Keratinocyte (primary cell): Measurements from ENCODE around the gene TBX3. TPM values are rescaled to one million over a fixed set of nuclear protein-coding genes. Genes with fewer than 3 reads are reported as not detected.
A peak's percentile ranks its signal among the peaks of the same experiment; 100 is the strongest.

Experiments used
- DNase-seq: peaks from one replicate; pipeline ENCODE4 v3.0.0-alpha.2; 2011; ENCODE audit warnings: low read depth, missing footprints, low spot score
- FAIRE-seq: peaks from 2 replicates; lab custom pipeline; 2011; peaks lifted over from hg19 to GRCh38; lab: Jason Lieb, UNC
- H2AFZ ChIP-seq: 2 replicates; pipeline ENCODE4 v1.6.0; 2012; ENCODE audit warnings: low read length, control low read depth, inconsistent platforms; ENCODE audit not compliant: control insufficient read depth
- H3K27ac ChIP-seq: 2 replicates; pipeline ENCODE4 v1.5.1; 2011; ENCODE audit warnings: low read length; ENCODE audit not compliant: control insufficient read depth, insufficient read depth
- H3K27me3 ChIP-seq: 3 replicates; pipeline ENCODE4 v1.6.0; 2011; ENCODE audit warnings: low read length; ENCODE audit not compliant: control insufficient read depth, insufficient read depth; ENCODE audit errors: extremely low read depth
- H3K36me3 ChIP-seq, 2 experiments: 2 replicates in 1 of 2; 3 replicates in 1 of 2; pipeline ENCODE4 v1.5.1; 2011; ENCODE audit warnings: low read length in 2 of 2, mild to moderate bottlenecking in 1 of 2; ENCODE audit not compliant: control insufficient read depth in 2 of 2, insufficient read depth in 2 of 2; ENCODE audit errors: extremely low read depth in 1 of 2
- H3K4me1 ChIP-seq: 3 replicates; pipeline ENCODE4 v1.5.1; 2011; ENCODE audit warnings: low read length; ENCODE audit not compliant: control insufficient read depth, insufficient read depth; ENCODE audit errors: extremely low read depth
- H3K4me2 ChIP-seq: 3 replicates; pipeline ENCODE4 v1.6.0; 2011; ENCODE audit warnings: low read depth, low read length; ENCODE audit not compliant: control insufficient read depth, insufficient read depth; ENCODE audit errors: extremely low read depth
- H3K4me3 ChIP-seq, 3 experiments: fragments of 200-600 bp in 1 of 3; sonication (generic) in 1 of 3; 2 replicates in 2 of 3; 3 replicates in 1 of 3; pipeline ENCODE4 v1.5.1; 2011 to 2016; ENCODE audit warnings: low read length in 3 of 3, mild to moderate bottlenecking in 3 of 3, control low read depth in 2 of 3, inconsistent platforms in 1 of 3, low read depth in 1 of 3, mixed read lengths in 1 of 3, mixed run types in 1 of 3, moderate library complexity in 1 of 3; ENCODE audit not compliant: control insufficient read depth in 2 of 3, insufficient read depth in 2 of 3; ENCODE audit errors: extremely low read depth in 1 of 3
- H3K79me2 ChIP-seq: 2 replicates; pipeline ENCODE4 v1.6.0; 2012; ENCODE audit warnings: low read length; ENCODE audit not compliant: control insufficient read depth, insufficient read depth
- H3K9ac ChIP-seq: 3 replicates; pipeline ENCODE4 v1.6.0; 2011; ENCODE audit warnings: low read length; ENCODE audit not compliant: control insufficient read depth, insufficient read depth; ENCODE audit errors: extremely low read depth
- H3K9me1 ChIP-seq: 3 replicates; pipeline ENCODE4 v1.6.0; 2011; ENCODE audit warnings: low read length; ENCODE audit not compliant: control insufficient read depth, insufficient read depth; ENCODE audit errors: extremely low read depth
- H3K9me3 ChIP-seq: 2 replicates; pipeline ENCODE4 v1.5.1; 2012; ENCODE audit warnings: low read depth, low read length; ENCODE audit not compliant: control insufficient read depth
- H4K20me1 ChIP-seq: 3 replicates; pipeline ENCODE4 v1.6.0; 2011; ENCODE audit warnings: low read length; ENCODE audit not compliant: control insufficient read depth, insufficient read depth; ENCODE audit errors: extremely low read depth
- EZH2 ChIP-seq: IDR thresholded peaks from one replicate; pipeline ENCODE4 v1.6.1; 2012; ENCODE audit warnings: inconsistent platforms, mild to moderate bottlenecking, low read length, moderate library complexity
- dilution Hi-C: fragments of 300-500 bp; cut with MboI; formaldehyde crosslinking; loops from one replicate; pipeline ENCODE4 v1.7.0; 2020; ENCODE audit warnings: low sequenced_read_pairs; ENCODE audit not compliant: extremely low pct_ligation_motif_present
- polyA plus RNA-seq, 5 experiments: library from polyadenylated mRNA; depleted of rRNA in 3 of 5; stranded (reverse) in 3 of 5; stranded (forward) in 1 of 5; unstranded in 1 of 5; fragments of >200 nt; gene quantifications; 1 replicate in 1 of 5; 2 replicates in 3 of 5; 3 replicates in 1 of 5; pipeline versions ENCODE4 v1.2.1 to v1.2.3, GENCODE V29; 2011 to 2012; ENCODE audit warnings: missing spikeins in 2 of 5, low read depth in 1 of 5, low replicate concordance in 1 of 5
- TF ChIP-seq, protein P1 (sequence below), 3 experiments: IDR thresholded peaks in 1 of 3; conservative IDR thresholded peaks in 1 of 3; optimal IDR thresholded peaks in 1 of 3; 2 replicates in 2 of 3; 3 replicates in 1 of 3; pipeline versions ENCODE3 to v1.5.1; 2011; ENCODE audit warnings: low read length in 3 of 3, mild to moderate bottlenecking in 3 of 3, moderate library complexity in 2 of 3, control low read depth in 1 of 3, inconsistent platforms in 1 of 3; ENCODE audit not compliant: insufficient read depth in 2 of 3; ENCODE audit errors: extremely low read depth in 1 of 3

The TBX3 gene
- polyA plus RNA-seq, 1 donor (not counting 4 experiments of a cell fraction or from before 2014, with no cell fraction given) = 7.8 TPM

DNA sequence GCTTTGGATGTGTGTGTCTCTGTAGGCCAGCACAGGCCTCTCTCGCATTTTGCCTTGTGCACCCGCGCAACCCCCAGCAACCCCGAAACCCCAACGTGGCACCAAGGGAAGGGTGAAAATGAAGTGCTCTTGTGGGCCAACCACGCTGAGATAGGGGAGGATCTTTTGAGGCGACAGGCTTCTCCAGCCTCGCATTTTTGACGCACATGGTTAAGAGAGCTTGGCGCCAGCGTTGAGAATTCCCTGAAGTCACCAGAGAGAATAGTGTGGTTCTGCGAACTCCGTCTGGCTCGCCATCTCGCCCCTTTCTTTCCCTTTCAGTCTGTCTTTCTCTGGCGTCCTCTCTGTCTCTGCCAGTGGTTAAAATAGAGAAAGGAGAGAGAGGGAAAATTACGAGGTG is 1.9 kb upstream of the TBX3 start:
- Histone ChIP-seq H4K20me1 (no peaks in the 10 kb centered on the region), H3K36me3 (no peaks in the 10 kb centered on the region), H3K9me3 (no peaks in the 10 kb centered on the region), H3K4me3 (no peak overlapping the region), H2AFZ (no peak overlapping the region), H3K9ac (no peak overlapping the region), H3K27ac (no peak overlapping the region), H3K27me3 (no peaks in the 10 kb centered on the region), H3K9me1 (no peaks in the 10 kb centered on the region), H3K4me1 (peaks cover 15% of the 10 kb centered on the region), H3K4me2 (no peak overlapping the region), H3K79me2 (peaks cover 25% of the 10 kb centered on the region)
- TF ChIP-seq, protein P1, sequence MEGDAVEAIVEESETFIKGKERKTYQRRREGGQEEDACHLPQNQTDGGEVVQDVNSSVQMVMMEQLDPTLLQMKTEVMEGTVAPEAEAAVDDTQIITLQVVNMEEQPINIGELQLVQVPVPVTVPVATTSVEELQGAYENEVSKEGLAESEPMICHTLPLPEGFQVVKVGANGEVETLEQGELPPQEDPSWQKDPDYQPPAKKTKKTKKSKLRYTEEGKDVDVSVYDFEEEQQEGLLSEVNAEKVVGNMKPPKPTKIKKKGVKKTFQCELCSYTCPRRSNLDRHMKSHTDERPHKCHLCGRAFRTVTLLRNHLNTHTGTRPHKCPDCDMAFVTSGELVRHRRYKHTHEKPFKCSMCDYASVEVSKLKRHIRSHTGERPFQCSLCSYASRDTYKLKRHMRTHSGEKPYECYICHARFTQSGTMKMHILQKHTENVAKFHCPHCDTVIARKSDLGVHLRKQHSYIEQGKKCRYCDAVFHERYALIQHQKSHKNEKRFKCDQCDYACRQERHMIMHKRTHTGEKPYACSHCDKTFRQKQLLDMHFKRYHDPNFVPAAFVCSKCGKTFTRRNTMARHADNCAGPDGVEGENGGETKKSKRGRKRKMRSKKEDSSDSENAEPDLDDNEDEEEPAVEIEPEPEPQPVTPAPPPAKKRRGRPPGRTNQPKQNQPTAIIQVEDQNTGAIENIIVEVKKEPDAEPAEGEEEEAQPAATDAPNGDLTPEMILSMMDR (optimal IDR thresholded peaks at IDR 0.05 in 1 of 3, IDR thresholded peaks at IDR 0.05 in 1 of 3, conservative IDR thresholded peaks at IDR 0.05 in 1 of 3; ENCODE audit: extremely low read depth in 1 of 3, insufficient read depth in 2 of 3, low read length in 3 of 3) = no peak
- TF ChIP-seq EZH2 = no peak
- FAIRE-seq (no peak), DNase-seq (no peak)
- dilution Hi-C loops = no loop called here

DNA sequence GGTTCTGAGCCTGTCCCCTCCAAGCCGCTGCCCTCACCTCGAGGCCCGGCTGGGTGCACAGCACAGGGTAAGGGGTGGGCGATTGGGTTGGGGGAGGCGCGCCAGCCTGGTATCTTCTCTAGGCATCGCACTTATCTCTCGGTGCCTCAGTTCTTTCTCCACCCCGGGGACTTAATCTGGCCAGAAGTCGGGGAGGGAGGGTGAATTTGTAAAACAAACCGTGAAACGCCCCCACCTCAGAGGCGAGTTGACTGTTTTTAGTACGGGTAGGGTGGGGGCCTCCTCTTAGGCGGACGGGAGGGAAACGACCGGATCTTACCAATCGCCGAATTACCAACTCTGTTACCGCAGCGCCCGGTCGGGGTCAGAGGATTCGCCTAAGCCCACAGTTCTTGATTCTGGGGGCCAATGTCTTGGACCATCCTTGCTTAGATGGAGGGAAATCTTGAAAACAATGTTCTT is 1.4 kb upstream of the TBX3 start:
- H3K4me1 ChIP-seq = peaks cover 13% of the 10 kb centered on the region
- H2AFZ ChIP-seq = peak overlapping the region; percentile 94

More for the DNA sequence above, 1.4 kb upstream of the TBX3 start:
- Histone ChIP-seq H3K79me2 (peaks cover 29% of the 10 kb centered on the region), H4K20me1 (no peaks in the 10 kb centered on the region), H3K27ac (peak overlapping the region; percentile 85), H3K9ac (peak overlapping the region; percentile 86), H3K9me3 (no peaks in the 10 kb centered on the region), H3K9me1 (no peaks in the 10 kb centered on the region), H3K4me2 (peak overlapping the region; percentile 94), H3K36me3 (peaks cover 2 to 4% of the 10 kb centered on the region in 2 experiments), H3K4me3 (peak overlapping the region; percentile 78 to 89 (median 78)), H3K27me3 (no peaks in the 10 kb centered on the region)
- DNase-seq = no peak
- TF ChIP-seq EZH2 = no peak
- TF ChIP-seq, protein P1 (optimal IDR thresholded peaks at IDR 0.05 in 1 of 3, IDR thresholded peaks at IDR 0.05 in 1 of 3, conservative IDR thresholded peaks at IDR 0.05 in 1 of 3; ENCODE audit: extremely low read depth in 1 of 3, insufficient read depth in 2 of 3, low read length in 3 of 3) = no peak
- dilution Hi-C loops = no loop called here
- no peak for FAIRE-seq
